Neural cell (in vitro differentiated cells): ENCODE measurements around the gene PLCL2. TPM values are rescaled to one million over a fixed set of nuclear protein-coding genes. Genes with fewer than 3 reads are reported as not detected.

Source experiments
- H2AFZ ChIP-seq: fragments of 200-600, 300-800 bp; sonication (generic), shearing (Covaris generic); 2 replicates; pipeline ENCODE4 v1.6.0; 2014; ENCODE audit warnings: low read depth, mild to moderate bottlenecking, antibody characterized with exemption, low read length, moderate library complexity
- H3F3A ChIP-seq: fragments of 200-600 bp; shearing (Covaris generic); 2 replicates; pipeline ENCODE4 v1.6.1; 2016; ENCODE audit warnings: mild to moderate bottlenecking, moderate library complexity, mixed read lengths, antibody characterized with exemption, low read length; ENCODE audit not compliant: insufficient read depth, poor library complexity, severe bottlenecking
- H3K27ac ChIP-seq: fragments of 200-600, 300-800 bp; sonication (generic), shearing (Covaris generic); 2 replicates; pipeline ENCODE4 v1.5.1; 2014; ENCODE audit warnings: mild to moderate bottlenecking, low read length, moderate library complexity
- H3K27me3 ChIP-seq: fragments of 300-800, 200-600 bp; sonication (generic), shearing (Covaris generic); 2 replicates; pipeline ENCODE4 v1.6.0; 2014; ENCODE audit warnings: mild to moderate bottlenecking, low read depth, low read length, moderate library complexity; ENCODE audit not compliant: insufficient read depth
- H3K36me3 ChIP-seq: fragments of 300-800, 200-600 bp; sonication (generic), shearing (Covaris generic); 2 replicates; pipeline ENCODE4 v1.5.1; 2014; ENCODE audit warnings: mild to moderate bottlenecking, antibody characterized with exemption, low read length, moderate library complexity; ENCODE audit not compliant: insufficient read depth
- H3K4me2 ChIP-seq: fragments of 300-800, 200-600 bp; sonication (generic), shearing (Covaris generic); 2 replicates; pipeline ENCODE4 v1.6.0; 2014; ENCODE audit warnings: mild to moderate bottlenecking, low read length
- H3K4me3 ChIP-seq: fragments of 300-800, 200-600 bp; sonication (generic), shearing (Covaris generic); 2 replicates; pipeline ENCODE4 v1.5.1; 2014; ENCODE audit warnings: mild to moderate bottlenecking, low read length, moderate library complexity
- H3K79me2 ChIP-seq: fragments of 200-600 bp; shearing (Covaris generic); replicated peaks from 2 replicates; pipeline ENCODE4 v1.6.0; 2014; ENCODE audit warnings: mild to moderate bottlenecking, low read length, moderate library complexity; ENCODE audit not compliant: insufficient read depth
- H3K9ac ChIP-seq: fragments of 300-800, 200-600 bp; sonication (generic), shearing (Covaris generic); 2 replicates; pipeline ENCODE4 v1.6.1; 2016; ENCODE audit warnings: mild to moderate bottlenecking, low read length, mixed read lengths
- H3K9me2 ChIP-seq: fragments of 200-600 bp; shearing (Covaris generic); 2 replicates; pipeline ENCODE4 v1.6.1; 2016; ENCODE audit warnings: mild to moderate bottlenecking, low read length, mixed read lengths; ENCODE audit not compliant: insufficient read depth
- H3K9me3 ChIP-seq: fragments of 200-600, 300-800 bp; sonication (generic), shearing (Covaris generic); 2 replicates; pipeline ENCODE4 v1.6.1; 2016; ENCODE audit warnings: mild to moderate bottlenecking, mixed run types, low read length, moderate library complexity, mixed read lengths
- H4K20me1 ChIP-seq: fragments of 200-600 bp; shearing (Covaris generic); 2 replicates; pipeline ENCODE4 v1.6.1; 2016; ENCODE audit warnings: mild to moderate bottlenecking, mixed run types; ENCODE audit not compliant: insufficient read depth
- CTCF ChIP-seq: fragments of 450-650 bp; IDR thresholded peaks from 2 replicates; pipeline ENCODE4 v1.5.1; 2014; ENCODE audit warnings: antibody characterized with exemption, mild to moderate bottlenecking, moderate library complexity; ENCODE audit not compliant: poor library complexity, severe bottlenecking
- EP300 ChIP-seq: fragments of 450-650 bp; conservative IDR thresholded peaks from 2 replicates; pipeline ENCODE4 v1.6.1; 2014; ENCODE audit warnings: antibody characterized with exemption, mild to moderate bottlenecking, moderate library complexity; ENCODE audit not compliant: poor library complexity, severe bottlenecking
- EZH2 ChIP-seq: fragments of 200-600, 300-800 bp; shearing (Covaris generic), sonication (generic); IDR thresholded peaks from 2 replicates; pipeline ENCODE4 v1.6.1; 2014; ENCODE audit warnings: antibody characterized with exemption, low read length, borderline replicate concordance, mild to moderate bottlenecking; ENCODE audit not compliant: insufficient read depth, poor library complexity, severe bottlenecking
- MXI1 ChIP-seq: fragments of 450-650 bp; conservative IDR thresholded peaks from 2 replicates; pipeline ENCODE4 v1.6.1; 2014; ENCODE audit warnings: antibody characterized with exemption, mild to moderate bottlenecking; ENCODE audit not compliant: poor library complexity, severe bottlenecking
- POLR2AphosphoS5 ChIP-seq: IDR thresholded peaks from 2 replicates; pipeline ENCODE4 v1.6.1; 2012
- RAD21 ChIP-seq: fragments of 450-650 bp; conservative IDR thresholded peaks from 2 replicates; pipeline ENCODE4 v1.6.1; 2014; ENCODE audit warnings: antibody characterized with exemption, mild to moderate bottlenecking, moderate library complexity
- REST ChIP-seq: IDR thresholded peaks from 2 replicates; pipeline ENCODE4 v1.6.1; 2012; ENCODE audit warnings: borderline replicate concordance
- SMC3 ChIP-seq: fragments of 450-650 bp; conservative IDR thresholded peaks from 2 replicates; pipeline ENCODE4 v1.6.1; 2014; ENCODE audit warnings: antibody characterized with exemption, mild to moderate bottlenecking, moderate library complexity; ENCODE audit not compliant: poor library complexity
- TAF1 ChIP-seq: IDR thresholded peaks from 2 replicates; pipeline ENCODE4 v1.6.1; 2012; ENCODE audit warnings: low read depth
- polyA plus RNA-seq: library from polyadenylated mRNA; depleted of rRNA; stranded (reverse); fragments of >200 nt; gene quantifications from 2 replicates; pipeline ENCODE4 v1.2.3, GENCODE V29; 2014

The PLCL2 gene
- polyA plus RNA-seq, 1 donor from 2014 or later, result 69.8 TPM

- no peak for TF ChIP-seq EZH2
- TF ChIP-seq POLR2AphosphoS5, result no peak
- TF ChIP-seq EP300, result no peak
- TF ChIP-seq MXI1, result no peak
- no peak for TF ChIP-seq CTCF
- TF ChIP-seq TAF1, result no peak
- no peak for TF ChIP-seq SMC3
- no peak for TF ChIP-seq RAD21
- TF ChIP-seq REST, result no peak
- Histone ChIP-seq H3K27me3 (no peaks in the 10 kb centered on the region), H2AFZ (no peak overlapping the region), H4K20me1 (no peaks in the 10 kb centered on the region), H3K4me3 (no peak overlapping the region), H3K4me2 (no peak overlapping the region), H3K27ac (no peak overlapping the region), H3K79me2 (no peaks in the 10 kb centered on the region), H3K9me3 (no peaks in the 10 kb centered on the region), H3F3A (no peaks in the 10 kb centered on the region), H3K9ac (no peak overlapping the region), H3K36me3 (no peaks in the 10 kb centered on the region), H3K9me2 (no peaks in the 10 kb centered on the region)
Measured at GRCh38 chr3:16844791-16845190, 40.0 kb upstream of the PLCL2 start.

GRCh38 chr3:16846373-16847080 lies 38.2 kb upstream of the PLCL2 start:
- no peak overlapping the region for H3K4me3 ChIP-seq
- H2AFZ ChIP-seq, result no peak overlapping the region
- H3K4me2 ChIP-seq, result no peak overlapping the region
- H3K27ac ChIP-seq, result no peak overlapping the region
- H4K20me1 ChIP-seq, result no peaks in the 10 kb centered on the region
- no peak overlapping the region for H3K9ac ChIP-seq
- TF ChIP-seq TAF1 (no peak), POLR2AphosphoS5 (no peak), REST (no peak), CTCF (no peak), RAD21 (no peak), EZH2 (no peak), SMC3 (no peak), EP300 (no peak), MXI1 (no peak)
- no peaks in the 10 kb centered on the region for H3K27me3 ChIP-seq
- no peaks in the 10 kb centered on the region for H3K9me3 ChIP-seq
- no peaks in the 10 kb centered on the region for H3K36me3 ChIP-seq
- H3K79me2 ChIP-seq, result no peaks in the 10 kb centered on the region
- no peaks in the 10 kb centered on the region for H3K9me2 ChIP-seq
- H3F3A ChIP-seq, result no peaks in the 10 kb centered on the region
